Uterus (tissue), 2 donors: Measurements from ENCODE around the gene CDC42EP4.

Source experiments
- POLR2A ChIP-seq, 2 donors: fragments of 450-650 bp; IDR thresholded peaks; one replicate each; pipeline ENCODE4 v1.6.1; 2016; ENCODE audit warnings: antibody characterized with exemption in 2 of 2, mild to moderate bottlenecking in 1 of 2, moderate library complexity in 1 of 2
- TF ChIP-seq, protein P1 (sequence below), 4 experiments: fragments of 200-600 bp in 2 of 4; fragments of 450-650 bp in 2 of 4; sonication (generic) in 2 of 4; IDR thresholded peaks; one replicate each; pipeline ENCODE4 v1.5.1; 2016 to 2019; ENCODE audit warnings: antibody characterized with exemption in 4 of 4, mild to moderate bottlenecking in 2 of 4, moderate library complexity in 1 of 4

DNA sequence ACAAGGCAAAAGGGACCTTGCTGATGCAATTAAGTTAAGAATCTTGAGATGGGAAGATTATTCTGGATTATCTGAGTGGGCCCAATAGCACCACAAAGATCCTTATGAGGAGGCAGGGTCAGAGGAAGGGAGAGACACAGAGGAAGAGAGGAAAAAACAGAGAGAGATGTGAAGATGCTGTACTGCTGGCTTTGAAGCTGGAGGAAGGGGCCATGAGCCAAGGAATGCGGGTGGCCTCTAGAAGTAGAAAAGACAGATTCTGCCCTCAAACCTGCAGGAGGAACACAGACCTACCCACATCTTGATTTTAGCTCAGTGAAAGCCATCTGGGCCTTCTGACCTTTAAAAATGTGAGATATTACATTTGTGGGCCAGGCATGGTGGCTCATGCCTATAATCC is 42.0 kb downstream of the CDC42EP4 start:
- TF ChIP-seq, protein P1, sequence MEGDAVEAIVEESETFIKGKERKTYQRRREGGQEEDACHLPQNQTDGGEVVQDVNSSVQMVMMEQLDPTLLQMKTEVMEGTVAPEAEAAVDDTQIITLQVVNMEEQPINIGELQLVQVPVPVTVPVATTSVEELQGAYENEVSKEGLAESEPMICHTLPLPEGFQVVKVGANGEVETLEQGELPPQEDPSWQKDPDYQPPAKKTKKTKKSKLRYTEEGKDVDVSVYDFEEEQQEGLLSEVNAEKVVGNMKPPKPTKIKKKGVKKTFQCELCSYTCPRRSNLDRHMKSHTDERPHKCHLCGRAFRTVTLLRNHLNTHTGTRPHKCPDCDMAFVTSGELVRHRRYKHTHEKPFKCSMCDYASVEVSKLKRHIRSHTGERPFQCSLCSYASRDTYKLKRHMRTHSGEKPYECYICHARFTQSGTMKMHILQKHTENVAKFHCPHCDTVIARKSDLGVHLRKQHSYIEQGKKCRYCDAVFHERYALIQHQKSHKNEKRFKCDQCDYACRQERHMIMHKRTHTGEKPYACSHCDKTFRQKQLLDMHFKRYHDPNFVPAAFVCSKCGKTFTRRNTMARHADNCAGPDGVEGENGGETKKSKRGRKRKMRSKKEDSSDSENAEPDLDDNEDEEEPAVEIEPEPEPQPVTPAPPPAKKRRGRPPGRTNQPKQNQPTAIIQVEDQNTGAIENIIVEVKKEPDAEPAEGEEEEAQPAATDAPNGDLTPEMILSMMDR (IDR thresholded peaks at IDR 0.05) = no peak
- TF ChIP-seq POLR2A (IDR thresholded peaks at IDR 0.05) = no peak
